ENCODE results near the gene ZMIZ2. TPM values are rescaled to one million over a fixed set of nuclear protein-coding genes. Genes with fewer than 3 reads are reported as not detected.

The ZMIZ2 gene, protein sequence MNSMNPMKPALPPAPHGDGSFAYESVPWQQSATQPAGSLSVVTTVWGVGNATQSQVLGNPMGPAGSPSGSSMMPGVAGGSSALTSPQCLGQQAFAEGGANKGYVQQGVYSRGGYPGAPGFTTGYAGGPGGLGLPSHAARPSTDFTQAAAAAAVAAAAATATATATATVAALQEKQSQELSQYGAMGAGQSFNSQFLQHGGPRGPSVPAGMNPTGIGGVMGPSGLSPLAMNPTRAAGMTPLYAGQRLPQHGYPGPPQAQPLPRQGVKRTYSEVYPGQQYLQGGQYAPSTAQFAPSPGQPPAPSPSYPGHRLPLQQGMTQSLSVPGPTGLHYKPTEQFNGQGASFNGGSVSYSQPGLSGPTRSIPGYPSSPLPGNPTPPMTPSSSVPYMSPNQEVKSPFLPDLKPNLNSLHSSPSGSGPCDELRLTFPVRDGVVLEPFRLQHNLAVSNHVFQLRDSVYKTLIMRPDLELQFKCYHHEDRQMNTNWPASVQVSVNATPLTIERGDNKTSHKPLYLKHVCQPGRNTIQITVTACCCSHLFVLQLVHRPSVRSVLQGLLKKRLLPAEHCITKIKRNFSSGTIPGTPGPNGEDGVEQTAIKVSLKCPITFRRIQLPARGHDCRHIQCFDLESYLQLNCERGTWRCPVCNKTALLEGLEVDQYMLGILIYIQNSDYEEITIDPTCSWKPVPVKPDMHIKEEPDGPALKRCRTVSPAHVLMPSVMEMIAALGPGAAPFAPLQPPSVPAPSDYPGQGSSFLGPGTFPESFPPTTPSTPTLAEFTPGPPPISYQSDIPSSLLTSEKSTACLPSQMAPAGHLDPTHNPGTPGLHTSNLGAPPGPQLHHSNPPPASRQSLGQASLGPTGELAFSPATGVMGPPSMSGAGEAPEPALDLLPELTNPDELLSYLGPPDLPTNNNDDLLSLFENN
- total RNA-seq, result 6.9 and 8.1 TPM in 2 replicates

GRCh38 chr7:44748045-44748947, at the start of gene ZMIZ2:
Gene ZMIZ2 (plus strand): TSS chr7:44748847. CDS start chr7:44756250, 7,403 bp downstream.

DNA sequence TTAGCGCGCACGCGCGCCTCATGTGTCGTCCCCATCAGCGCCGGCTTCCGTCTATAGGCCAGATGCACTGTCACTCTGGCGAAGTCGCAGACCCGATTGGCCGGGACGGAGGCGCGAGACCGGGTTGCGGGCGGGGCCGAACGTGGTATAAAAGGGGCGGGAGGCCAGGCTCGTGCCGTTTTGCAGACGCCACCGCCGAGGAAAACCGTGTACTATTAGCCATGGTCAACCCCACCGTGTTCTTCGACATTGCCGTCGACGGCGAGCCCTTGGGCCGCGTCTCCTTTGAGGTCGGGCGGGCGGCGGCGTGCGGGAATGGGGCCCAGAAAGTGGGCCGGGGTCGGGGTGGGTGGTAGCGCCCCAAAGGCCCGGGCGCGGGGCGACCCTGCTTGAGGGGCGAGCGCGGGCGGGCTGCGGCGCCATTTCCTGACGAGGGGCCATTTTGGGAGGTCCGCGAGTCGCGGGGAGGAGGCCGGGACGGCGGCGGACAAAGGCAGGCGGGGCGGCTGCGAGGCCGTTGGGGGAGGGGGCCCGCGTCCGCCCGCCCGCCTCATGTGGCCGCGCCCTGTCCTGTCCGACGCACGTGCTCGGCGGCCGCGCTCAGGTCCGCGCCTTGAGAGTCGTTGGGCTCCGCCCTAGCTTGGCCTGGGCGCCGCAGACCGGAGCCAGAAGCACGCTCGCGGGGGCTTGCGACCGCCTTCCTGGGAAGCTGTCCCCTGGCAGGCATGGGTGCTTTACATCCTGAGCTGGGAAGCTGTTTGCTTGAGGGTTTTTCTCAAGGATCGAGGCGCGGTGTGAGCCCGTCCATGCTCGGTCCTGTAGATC, 48.1 kb downstream of the ZMIZ2 start, which contains the start of gene PPIA:
Gene PPIA (plus strand): TSS at position 178 of the 825 bp plus-strand sequence. CDS start 44 bp downstream, at position 222.

Other genes with a start within 250 kb of the ZMIZ2 start
- under 0.01 and 0.09 TPM in 2 replicates for gene NPC1L1, start 207.5 kb upstream of the ZMIZ2 start, total RNA-seq
- gene DDX56, start 174.9 kb upstream of the ZMIZ2 start, total RNA-seq, result 33.9 and 35.5 TPM in 2 replicates
- 68.9 and 78.0 TPM in 2 replicates for gene TMED4, start 166.6 kb upstream of the ZMIZ2 start, total RNA-seq
- 48.1 and 50.7 TPM in 2 replicates for gene OGDH, start 142.2 kb upstream of the ZMIZ2 start, total RNA-seq
- 773 and 1,099 TPM in 2 replicates for gene PPIA, start 47.8 kb downstream of the ZMIZ2 start, total RNA-seq
- gene H2AZ2, start 99.2 kb downstream of the ZMIZ2 start, total RNA-seq, result 234 and 253 TPM in 2 replicates
- gene PURB, start 136.7 kb downstream of the ZMIZ2 start, total RNA-seq, result 6.9 and 13.2 TPM in 2 replicates
- gene MYO1G, start 230.2 kb downstream of the ZMIZ2 start, total RNA-seq, result under 0.01 TPM in 2 replicates